ENCODE results near the gene RNF141. TPM values are rescaled to one million over a fixed set of nuclear protein-coding genes. Genes with fewer than 3 reads are reported as not detected.

The RNF141 gene
- total and polyA plus RNA-seq, 7 experiments from 2014 or later: 11.9 to 26.6 (median 17.3) TPM

- H3K27me3 Mint-ChIP-seq: no peaks in the 10 kb centered on the region
- intact Hi-C loops (cut with micrococcal nuclease): no loop called here
- peaks cover 0 to 17% (median 0%) of the 10 kb centered on the region in 11 donors for H3K9me3 Mint-ChIP-seq
- POLR2A ChIA-PET: no interaction called here
- H3K4me1 Mint-ChIP-seq: peaks cover 8 to 61% (median 35%) of the 10 kb centered on the region in 7 donors
- CTCF ChIA-PET: interaction anchor here (1.0 to 1.2 kb wide), 2 partner anchors 14 to 62 kb away, joined by 3 to 4 read pairs; no protein-coding TSS in a partner anchor
- no peaks in the 10 kb centered on the region for H3K4me1 ChIP-seq (ENCODE audit: control insufficient read depth in 2 of 2, insufficient read depth in 2 of 2, low read length in 2 of 2)
- H3K4me3 Mint-ChIP-seq: no peak overlapping the region
- H3K27me3 ChIP-seq (ENCODE audit: control insufficient read depth in 2 of 2, insufficient read depth in 2 of 2, low read length in 2 of 2): no peaks in the 10 kb centered on the region
- no peak for DNase-seq
- peaks cover 0 to 49% (median 0%) of the 10 kb centered on the region in 3 experiments for H3K36me3 ChIP-seq (ENCODE audit: control insufficient read depth in 2 of 3, insufficient read depth in 3 of 3, low read length in 3 of 3)
- ATAC-seq: no peak
- no peak overlapping the region for H3K27ac ChIP-seq (ENCODE audit: low read depth, low read length)
- no peak overlapping the region for H3K4me3 ChIP-seq (ENCODE audit: low read length)
- no peaks in the 10 kb centered on the region for H3K9me3 ChIP-seq (ENCODE audit: control insufficient read depth in 2 of 3, low read length in 3 of 3)
- H3K36me3 Mint-ChIP-seq: peaks cover 0 to 50% (median 14%) of the 10 kb centered on the region in 5 donors
- peak overlapping the region in 6 of 9 donors; percentile 1 to 76 (median 60) for H3K27ac Mint-ChIP-seq
Observed at GRCh38 chr11:10473371-10473770, 67.6 kb downstream of the RNF141 start.

- Mint-ChIP-seq H3K27ac (peak overlapping the region in 1 of 9 donors; percentile 14), H3K27me3 (no peaks in the 10 kb centered on the region), H3K4me3 (no peak overlapping the region), H3K36me3 (peaks cover 30 to 60% (median 44%) of the 10 kb centered on the region in 5 donors), H3K9me3 (peaks cover 0 to 6% (median 0%) of the 10 kb centered on the region in 11 donors), H3K4me1 (peaks cover 27 to 59% (median 46%) of the 10 kb centered on the region in 7 donors)
- Histone ChIP-seq H3K36me3 (ENCODE audit: control insufficient read depth in 2 of 3, insufficient read depth in 3 of 3, low read length in 3 of 3) (peaks cover 22 to 53% (median 25%) of the 10 kb centered on the region in 3 experiments), H3K27ac (ENCODE audit: low read depth, low read length) (no peak overlapping the region), H3K9me3 (ENCODE audit: control insufficient read depth in 2 of 3, low read length in 3 of 3) (no peaks in the 10 kb centered on the region), H3K27me3 (ENCODE audit: control insufficient read depth in 2 of 2, insufficient read depth in 2 of 2, low read length in 2 of 2) (no peaks in the 10 kb centered on the region), H3K4me3 (ENCODE audit: low read length) (no peak overlapping the region), H3K4me1 (ENCODE audit: control insufficient read depth in 2 of 2, insufficient read depth in 2 of 2, low read length in 2 of 2) (peaks cover 20 to 30% of the 10 kb centered on the region in 2 donors)
- no peak for ATAC-seq
- CTCF ChIA-PET: interaction anchor here (0.6 kb wide), 1 partner anchor 27 kb away, joined by 3 read pairs; no protein-coding TSS in a partner anchor
- DNase-seq: no peak
- POLR2A ChIA-PET: interaction anchor here (1.0 kb wide), 1 partner anchor 9 kb away, joined by 3 read pairs; no protein-coding TSS in a partner anchor
- intact Hi-C loops (cut with micrococcal nuclease): no loop called here
Observed at GRCh38 chr11:10462746-10463300, 78.2 kb downstream of the RNF141 start.

Other genes with a start within 250 kb of the RNF141 start
- 10 to 100 TPM in 4 of 5 experiments, 1 to 10 TPM in 1; 8.5 to 35.2 (median 16.1) TPM for gene SBF2, start 247.0 kb downstream of the RNF141 start, total RNA-seq
- gene SBF2, start 247.0 kb downstream of the RNF141 start, polyA plus RNA-seq: 1 to 10 TPM; 4.2 to 4.4 TPM
- 10 to 100 TPM in 1 of 5 experiments, 1 to 10 TPM in 2, under 1 TPM in 2; 0.19 to 27.2 (median 3.8) TPM for gene ADM, start 236.1 kb downstream of the RNF141 start, total RNA-seq
- not detected for gene ADM, start 236.1 kb downstream of the RNF141 start, polyA plus RNA-seq
- 10 to 100 TPM; 23.9 to 35.1 (median 30.4) TPM for gene AMPD3, start 85.9 kb downstream of the RNF141 start, total RNA-seq
- gene AMPD3, start 85.9 kb downstream of the RNF141 start, polyA plus RNA-seq: 10 to 100 TPM; 12.9 to 17.8 TPM
- not detected for gene LYVE1, start 27.5 kb upstream of the RNF141 start, total RNA-seq
- gene LYVE1, start 27.5 kb upstream of the RNF141 start, polyA plus RNA-seq: not detected
- 1 to 10 TPM in 1 of 5 experiments, under 1 TPM in 1, not detected in 3; 0.11 to 1.4 TPM for gene IRAG1, start 152.6 kb upstream of the RNF141 start, total RNA-seq
- gene IRAG1, start 152.6 kb upstream of the RNF141 start, polyA plus RNA-seq: not detected
- gene CTR9, start 210.1 kb upstream of the RNF141 start, total RNA-seq: 10 to 100 TPM; 23.8 to 64.0 (median 47.8) TPM
- 10 to 100 TPM; 54.3 to 70.3 TPM for gene CTR9, start 210.1 kb upstream of the RNF141 start, polyA plus RNA-seq